AG04449 (cell line): ENCODE measurements around the gene FGF21.
A peak's percentile ranks its signal among the peaks of the same experiment; 100 is the strongest.

Source experiments
- CTCF ChIA-PET: fragments of 350-600 bp; formaldehyde crosslinking; extraction: SDS; loops from one replicate; lab custom pipeline; 2021; ENCODE audit warnings: antibody characterized with exemption; lab: Yijun Ruan, JAX
- POLR2A ChIA-PET: fragments of 400-600, 350-600 bp; formaldehyde crosslinking; extraction: SDS; loops from one replicate; lab custom pipeline; 2020; ENCODE audit warnings: antibody characterized with exemption, inconsistent platforms; lab: Yijun Ruan, JAX
- DNase-seq: peaks from one replicate; pipeline ENCODE4 v3.0.0-alpha.2; 2010; ENCODE audit warnings: low read depth, low spot score
- H3K4me3 ChIP-seq: 2 replicates; pipeline ENCODE4 v1.5.1; 2011; ENCODE audit warnings: low read depth, mild to moderate bottlenecking, control low read depth, low read length
- CTCF ChIP-seq: IDR thresholded peaks from one replicate; pipeline ENCODE4 v1.5.1; 2011; ENCODE audit warnings: mild to moderate bottlenecking, moderate library complexity, low read length, control low read depth, inconsistent platforms; ENCODE audit not compliant: insufficient read depth; ENCODE audit errors: missing control alignments

Gene FGF21

GRCh38 chr19:48745208-48745995, 9.9 kb upstream of the FGF21 start:
- no peak for DNase-seq
- no peak overlapping the region for H3K4me3 ChIP-seq
- POLR2A ChIA-PET = no interaction called here
- TF ChIP-seq CTCF = no peak
- CTCF ChIA-PET = interaction anchor here (1.6 kb wide), 1 partner anchor 97 kb away, joined by 4 read pairs; no protein-coding TSS in a partner anchor

- CTCF ChIA-PET = interaction anchor here (1.3 to 1.6 kb wide), 3 partner anchors 8 to 96 kb away, joined by 4 to 5 read pairs (median 4); no protein-coding TSS in a partner anchor
- no peak for DNase-seq
These were observed 9.2 kb upstream of the FGF21 start for GRCh38 chr19:48746110-48746509.

GRCh38 chr19:48746738-48747575, 8.4 kb upstream of the FGF21 start, which contains the start of gene IZUMO1:
Gene IZUMO1, minus strand, starts transcription at chr19:48746909. Its CDS starts 1,050 bp downstream, at chr19:48745859.
- ChIA-PET POLR2A (no interaction called here), CTCF (interaction anchor here (0.6 to 1.6 kb wide), 5 partner anchors 8 to 240 kb away, joined by 3 to 5 read pairs (median 4); no protein-coding TSS in a partner anchor)
- DNase-seq = peak; percentile 33
- peak within 1 kb of the TSS; percentile 69 for H3K4me3 ChIP-seq
- TF ChIP-seq CTCF = no peak

More at GRCh38 chr19:48746110-48746509, 9.2 kb upstream of the FGF21 start:
- H3K4me3 ChIP-seq = no peak overlapping the region; the same call in 1 of the 2 replicates
- POLR2A ChIA-PET = no interaction called here
- no peak for TF ChIP-seq CTCF

DNA sequence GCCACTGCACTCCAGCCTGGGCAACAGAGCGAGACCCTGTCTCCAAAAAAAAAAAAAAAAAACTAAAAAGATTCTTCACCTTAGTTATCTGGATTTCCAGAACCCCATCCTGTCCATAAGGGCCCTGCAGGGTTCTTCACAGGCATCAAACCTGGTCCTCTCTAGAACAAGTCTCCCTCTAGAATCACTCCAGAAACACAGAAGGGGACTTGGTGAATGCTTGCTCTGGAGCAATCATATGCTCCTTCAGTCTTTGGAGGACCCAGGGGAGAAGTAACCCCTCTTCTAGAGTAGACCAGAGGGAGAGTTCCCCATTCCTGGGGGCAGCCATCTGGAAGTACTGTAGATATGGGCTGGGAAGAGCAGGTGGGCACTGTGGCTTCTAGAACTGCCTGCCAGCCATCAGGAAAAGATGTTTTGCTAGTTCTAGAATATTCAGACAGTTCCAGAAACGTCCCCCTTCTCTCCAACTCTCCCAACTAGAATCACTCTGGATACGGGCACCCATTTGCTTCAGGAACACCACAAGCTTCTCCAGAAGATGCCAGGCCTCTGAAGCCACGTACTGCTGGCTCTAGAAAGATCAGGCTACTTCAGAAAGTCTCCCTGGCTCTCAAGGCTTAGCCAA, 5.6 kb upstream of the FGF21 start:
- CTCF ChIA-PET = no interaction called here
- POLR2A ChIA-PET = no interaction called here
- no peak for DNase-seq
- no peak overlapping the region for H3K4me3 ChIP-seq
- no peak for TF ChIP-seq CTCF

- POLR2A ChIA-PET = no interaction called here
- H3K4me3 ChIP-seq = no peak overlapping the region
- CTCF ChIA-PET = no interaction called here
- no peak for DNase-seq
- no peak for TF ChIP-seq CTCF
These were observed 5.0 kb upstream of the FGF21 start for GRCh38 chr19:48750351-48750750.
